HL-60 (cell line): ENCODE results near the gene GRB7.

Experiments
- POLR2AphosphoS5 ChIP-seq: IDR thresholded peaks from 2 replicates; pipeline ENCODE4 v1.6.1; 2012; ENCODE audit warnings: low read depth
- TF ChIP-seq, protein P1 (sequence below): IDR thresholded peaks from one replicate; pipeline ENCODE4 v1.5.1; 2011; ENCODE audit warnings: low read length, control low read depth, inconsistent platforms; ENCODE audit not compliant: insufficient read depth
- TF ChIP-seq, protein P2 (sequence below): IDR thresholded peaks from 2 replicates; pipeline ENCODE4 v1.6.1; 2012; ENCODE audit warnings: low read depth; ENCODE audit not compliant: insufficient replicate concordance

DNA sequence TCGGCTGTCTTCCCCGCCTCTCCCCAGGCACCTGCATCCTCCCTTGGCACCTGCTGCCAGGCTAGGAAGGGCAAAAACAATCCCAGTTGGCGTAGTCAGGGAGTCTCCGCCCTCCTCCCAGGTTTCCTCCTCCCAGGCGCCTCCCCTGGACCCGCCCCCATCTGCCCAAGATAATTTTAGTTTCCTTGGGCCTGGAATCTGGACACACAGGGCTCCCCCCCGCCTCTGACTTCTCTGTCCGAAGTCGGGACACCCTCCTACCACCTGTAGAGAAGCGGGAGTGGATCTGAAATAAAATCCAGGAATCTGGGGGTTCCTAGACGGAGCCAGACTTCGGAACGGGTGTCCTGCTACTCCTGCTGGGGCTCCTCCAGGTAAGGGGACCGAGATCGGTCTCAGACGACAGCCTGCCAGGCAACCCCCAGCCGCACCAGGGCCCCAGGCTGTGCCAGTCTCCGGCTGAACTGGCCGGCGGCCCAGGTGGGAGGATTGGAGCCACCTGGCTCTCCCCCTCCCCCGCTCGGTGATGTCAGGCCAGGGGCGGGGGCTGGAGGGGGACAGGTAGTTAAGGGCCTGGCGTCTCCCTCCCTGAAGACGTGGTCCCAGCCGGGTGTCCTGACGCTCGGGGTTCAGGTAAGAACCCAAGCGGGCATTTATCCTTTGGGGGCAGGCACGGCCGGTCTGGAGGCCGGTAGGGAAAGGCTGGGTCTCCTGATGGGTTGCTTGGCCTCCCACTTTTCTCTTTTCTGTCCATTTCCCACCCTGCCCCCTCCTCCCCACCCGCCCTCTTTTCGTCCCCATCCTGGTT lies at the start of gene GRB7:
- TF ChIP-seq, protein P1, sequence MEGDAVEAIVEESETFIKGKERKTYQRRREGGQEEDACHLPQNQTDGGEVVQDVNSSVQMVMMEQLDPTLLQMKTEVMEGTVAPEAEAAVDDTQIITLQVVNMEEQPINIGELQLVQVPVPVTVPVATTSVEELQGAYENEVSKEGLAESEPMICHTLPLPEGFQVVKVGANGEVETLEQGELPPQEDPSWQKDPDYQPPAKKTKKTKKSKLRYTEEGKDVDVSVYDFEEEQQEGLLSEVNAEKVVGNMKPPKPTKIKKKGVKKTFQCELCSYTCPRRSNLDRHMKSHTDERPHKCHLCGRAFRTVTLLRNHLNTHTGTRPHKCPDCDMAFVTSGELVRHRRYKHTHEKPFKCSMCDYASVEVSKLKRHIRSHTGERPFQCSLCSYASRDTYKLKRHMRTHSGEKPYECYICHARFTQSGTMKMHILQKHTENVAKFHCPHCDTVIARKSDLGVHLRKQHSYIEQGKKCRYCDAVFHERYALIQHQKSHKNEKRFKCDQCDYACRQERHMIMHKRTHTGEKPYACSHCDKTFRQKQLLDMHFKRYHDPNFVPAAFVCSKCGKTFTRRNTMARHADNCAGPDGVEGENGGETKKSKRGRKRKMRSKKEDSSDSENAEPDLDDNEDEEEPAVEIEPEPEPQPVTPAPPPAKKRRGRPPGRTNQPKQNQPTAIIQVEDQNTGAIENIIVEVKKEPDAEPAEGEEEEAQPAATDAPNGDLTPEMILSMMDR = no peak
- TF ChIP-seq, protein P2, sequence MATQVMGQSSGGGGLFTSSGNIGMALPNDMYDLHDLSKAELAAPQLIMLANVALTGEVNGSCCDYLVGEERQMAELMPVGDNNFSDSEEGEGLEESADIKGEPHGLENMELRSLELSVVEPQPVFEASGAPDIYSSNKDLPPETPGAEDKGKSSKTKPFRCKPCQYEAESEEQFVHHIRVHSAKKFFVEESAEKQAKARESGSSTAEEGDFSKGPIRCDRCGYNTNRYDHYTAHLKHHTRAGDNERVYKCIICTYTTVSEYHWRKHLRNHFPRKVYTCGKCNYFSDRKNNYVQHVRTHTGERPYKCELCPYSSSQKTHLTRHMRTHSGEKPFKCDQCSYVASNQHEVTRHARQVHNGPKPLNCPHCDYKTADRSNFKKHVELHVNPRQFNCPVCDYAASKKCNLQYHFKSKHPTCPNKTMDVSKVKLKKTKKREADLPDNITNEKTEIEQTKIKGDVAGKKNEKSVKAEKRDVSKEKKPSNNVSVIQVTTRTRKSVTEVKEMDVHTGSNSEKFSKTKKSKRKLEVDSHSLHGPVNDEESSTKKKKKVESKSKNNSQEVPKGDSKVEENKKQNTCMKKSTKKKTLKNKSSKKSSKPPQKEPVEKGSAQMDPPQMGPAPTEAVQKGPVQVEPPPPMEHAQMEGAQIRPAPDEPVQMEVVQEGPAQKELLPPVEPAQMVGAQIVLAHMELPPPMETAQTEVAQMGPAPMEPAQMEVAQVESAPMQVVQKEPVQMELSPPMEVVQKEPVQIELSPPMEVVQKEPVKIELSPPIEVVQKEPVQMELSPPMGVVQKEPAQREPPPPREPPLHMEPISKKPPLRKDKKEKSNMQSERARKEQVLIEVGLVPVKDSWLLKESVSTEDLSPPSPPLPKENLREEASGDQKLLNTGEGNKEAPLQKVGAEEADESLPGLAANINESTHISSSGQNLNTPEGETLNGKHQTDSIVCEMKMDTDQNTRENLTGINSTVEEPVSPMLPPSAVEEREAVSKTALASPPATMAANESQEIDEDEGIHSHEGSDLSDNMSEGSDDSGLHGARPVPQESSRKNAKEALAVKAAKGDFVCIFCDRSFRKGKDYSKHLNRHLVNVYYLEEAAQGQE = no peak
- TF ChIP-seq POLR2AphosphoS5 = no peak
